PC-9 (cell line): ENCODE results near the gene UHRF1. TPM values are rescaled to one million over a fixed set of nuclear protein-coding genes. Genes with fewer than 3 reads are reported as not detected.

Experiments used
- BruUV-seq: library from RNA; stranded (reverse); fragments of 400-500 nt; replicated peaks from 2 replicates; lab custom pipeline; 2021; lab: Mats Ljungman, UMichigan
- CTCF ChIA-PET: fragments of 300-600 bp; sonication (Branson Sonifier 250); formaldehyde crosslinking; loops from one replicate; lab custom pipeline; 2022; ENCODE audit warnings: antibody characterized with exemption; lab: Charles Lee
- POLR2A ChIA-PET: fragments of 300-600 bp; sonication (Branson Sonifier 250); formaldehyde crosslinking; loops from one replicate; lab custom pipeline; 2022; ENCODE audit warnings: antibody characterized with exemption; ENCODE audit not compliant: unreplicated experiment; lab: Charles Lee
- DNase-seq, 2 experiments: peaks; one replicate each; pipeline versions ENCODE4 v3.0.0 to v3.0.0-alpha.2; 2015 to 2022; ENCODE audit warnings: mixed read lengths in 1 of 2
- H2AFZ ChIP-seq: fragments of 200-600 bp; sonication (generic); 2 replicates; pipeline ENCODE4 v1.8.1; 2017; ENCODE audit warnings: antibody characterized with exemption
- H3F3A ChIP-seq: fragments of 200-600 bp; sonication (generic); 2 replicates; pipeline ENCODE4 v1.8.1; 2017; ENCODE audit warnings: antibody characterized with exemption, mild to moderate bottlenecking, low read depth; ENCODE audit not compliant: insufficient read depth
- H3K27ac ChIP-seq: fragments of 200-600 bp; sonication (generic); 2 replicates; pipeline ENCODE4 v1.6.1; 2016; ENCODE audit warnings: mixed run types
- H3K27me3 ChIP-seq: fragments of 200-600 bp; sonication (generic); 2 replicates; pipeline ENCODE4 v1.6.1; 2016; ENCODE audit warnings: low read depth, mixed run types; ENCODE audit not compliant: insufficient read depth
- H3K36me3 ChIP-seq: fragments of 200-600 bp; sonication (generic); 2 replicates; pipeline ENCODE4 v1.6.1; 2016; ENCODE audit warnings: low read depth, mixed run types
- H3K4me1 ChIP-seq: fragments of 200-600 bp; sonication (generic); replicated peaks from 2 replicates; pipeline ENCODE4 v1.6.1; 2016; ENCODE audit warnings: mixed run types; ENCODE audit not compliant: insufficient read depth
- H3K4me2 ChIP-seq: fragments of 200-600 bp; sonication (generic); 2 replicates; pipeline ENCODE4 v1.6.1; 2017; ENCODE audit warnings: mixed run types
- H3K4me3 ChIP-seq: fragments of 200-600 bp; sonication (generic); 2 replicates; pipeline ENCODE4 v1.6.1; 2016; ENCODE audit warnings: mixed run types
- H3K79me2 ChIP-seq: fragments of 200-600 bp; sonication (generic); 2 replicates; pipeline ENCODE4 v1.6.1; 2017; ENCODE audit warnings: low read depth, mixed run types
- H3K9me2 ChIP-seq: fragments of 200-600 bp; sonication (generic); 2 replicates; pipeline ENCODE4 v1.8.1; 2017; ENCODE audit warnings: mild to moderate bottlenecking; ENCODE audit not compliant: insufficient read depth
- H3K9me3 ChIP-seq: fragments of 200-600 bp; sonication (generic); 2 replicates; pipeline ENCODE4 v1.8.1; 2016; ENCODE audit warnings: low read depth; ENCODE audit not compliant: insufficient read depth
- H4K20me1 ChIP-seq: fragments of 200-600 bp; sonication (generic); 2 replicates; pipeline ENCODE4 v1.8.1; 2017; ENCODE audit not compliant: insufficient read depth
- EZH2 ChIP-seq: fragments of 200-600 bp; sonication (generic); IDR thresholded peaks from 2 replicates; pipeline ENCODE4 v1.8.0; 2017; ENCODE audit warnings: antibody characterized with exemption, low read depth
- intact Hi-C: fragments of 100-400 bp; cut with micrococcal nuclease; formaldehyde crosslinking; loops from one replicate; pipeline ENCODE4 v1.10.0; 2022; ENCODE audit not compliant: unreplicated experiment
- total RNA-seq: library from RNA; stranded (reverse); gene quantifications from 2 replicates; pipeline ENCODE4 v1.2.3, GENCODE V29; 2021
- TF ChIP-seq, protein P1 (sequence below): fragments of 200-600 bp; sonication (generic); conservative IDR thresholded peaks from 2 replicates; pipeline ENCODE4 v1.6.1; 2017; ENCODE audit warnings: mixed run types, antibody characterized with exemption, mild to moderate bottlenecking, moderate library complexity

The UHRF1 gene
- total RNA-seq, 1 experiment from 2014 or later, result 61.4 TPM

DNA sequence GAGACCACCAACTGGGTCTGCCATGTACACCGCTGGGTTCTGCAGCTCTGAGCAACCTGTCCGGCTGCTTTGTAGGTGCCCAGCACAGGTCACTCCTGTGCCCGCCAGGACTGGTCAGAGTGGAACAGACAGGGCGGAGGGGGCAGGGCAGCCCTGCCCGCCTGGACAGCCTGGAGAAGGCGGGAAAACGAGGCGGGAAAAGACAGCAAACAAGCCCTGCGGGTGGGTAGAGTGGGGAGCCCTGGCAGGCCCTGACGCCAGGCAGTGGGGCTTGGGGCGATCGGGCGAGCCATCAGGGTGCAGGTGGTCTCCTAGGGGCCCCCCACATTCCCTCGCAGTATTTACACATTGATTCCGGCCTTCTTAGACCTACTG, 533 bp upstream of the UHRF1 start:
- no peaks in the 10 kb centered on the region for H3K27me3 ChIP-seq
- H3K4me1 ChIP-seq, result peaks cover 28% of the 10 kb centered on the region
- H3K4me2 ChIP-seq, result peak overlapping the region; percentile 89
- ChIA-PET CTCF (interaction anchor here (0.6 kb wide), 1 partner anchor 38 kb away, joined by 3 read pairs; no protein-coding TSS in a partner anchor), POLR2A (no interaction called here)
- TF ChIP-seq EZH2, result no peak
- TF ChIP-seq, protein P1, sequence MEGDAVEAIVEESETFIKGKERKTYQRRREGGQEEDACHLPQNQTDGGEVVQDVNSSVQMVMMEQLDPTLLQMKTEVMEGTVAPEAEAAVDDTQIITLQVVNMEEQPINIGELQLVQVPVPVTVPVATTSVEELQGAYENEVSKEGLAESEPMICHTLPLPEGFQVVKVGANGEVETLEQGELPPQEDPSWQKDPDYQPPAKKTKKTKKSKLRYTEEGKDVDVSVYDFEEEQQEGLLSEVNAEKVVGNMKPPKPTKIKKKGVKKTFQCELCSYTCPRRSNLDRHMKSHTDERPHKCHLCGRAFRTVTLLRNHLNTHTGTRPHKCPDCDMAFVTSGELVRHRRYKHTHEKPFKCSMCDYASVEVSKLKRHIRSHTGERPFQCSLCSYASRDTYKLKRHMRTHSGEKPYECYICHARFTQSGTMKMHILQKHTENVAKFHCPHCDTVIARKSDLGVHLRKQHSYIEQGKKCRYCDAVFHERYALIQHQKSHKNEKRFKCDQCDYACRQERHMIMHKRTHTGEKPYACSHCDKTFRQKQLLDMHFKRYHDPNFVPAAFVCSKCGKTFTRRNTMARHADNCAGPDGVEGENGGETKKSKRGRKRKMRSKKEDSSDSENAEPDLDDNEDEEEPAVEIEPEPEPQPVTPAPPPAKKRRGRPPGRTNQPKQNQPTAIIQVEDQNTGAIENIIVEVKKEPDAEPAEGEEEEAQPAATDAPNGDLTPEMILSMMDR, result no peak
- BruUV-seq, result no TSS peak
- DNase-seq, result peak in 1 of 2 experiments; percentile 26
- peaks cover 29% of the 10 kb centered on the region for H3K79me2 ChIP-seq
- H2AFZ ChIP-seq, result no peak overlapping the region
- peak overlapping the region; percentile 55; the same call in 1 of the 2 replicates for H3K4me3 ChIP-seq
- no peaks in the 10 kb centered on the region for H3K9me3 ChIP-seq
- H3K36me3 ChIP-seq, result 0 out of 2 replicates have a peak, but pooled peaks cover 3% of the 10 kb centered on the region
- peaks cover 24% of the 10 kb centered on the region for H3F3A ChIP-seq
- no peaks in the 10 kb centered on the region for H3K9me2 ChIP-seq
- intact Hi-C loops, result no loop called here
- H3K27ac ChIP-seq, result no peak overlapping the region
- H4K20me1 ChIP-seq, result no peaks in the 10 kb centered on the region

DNA sequence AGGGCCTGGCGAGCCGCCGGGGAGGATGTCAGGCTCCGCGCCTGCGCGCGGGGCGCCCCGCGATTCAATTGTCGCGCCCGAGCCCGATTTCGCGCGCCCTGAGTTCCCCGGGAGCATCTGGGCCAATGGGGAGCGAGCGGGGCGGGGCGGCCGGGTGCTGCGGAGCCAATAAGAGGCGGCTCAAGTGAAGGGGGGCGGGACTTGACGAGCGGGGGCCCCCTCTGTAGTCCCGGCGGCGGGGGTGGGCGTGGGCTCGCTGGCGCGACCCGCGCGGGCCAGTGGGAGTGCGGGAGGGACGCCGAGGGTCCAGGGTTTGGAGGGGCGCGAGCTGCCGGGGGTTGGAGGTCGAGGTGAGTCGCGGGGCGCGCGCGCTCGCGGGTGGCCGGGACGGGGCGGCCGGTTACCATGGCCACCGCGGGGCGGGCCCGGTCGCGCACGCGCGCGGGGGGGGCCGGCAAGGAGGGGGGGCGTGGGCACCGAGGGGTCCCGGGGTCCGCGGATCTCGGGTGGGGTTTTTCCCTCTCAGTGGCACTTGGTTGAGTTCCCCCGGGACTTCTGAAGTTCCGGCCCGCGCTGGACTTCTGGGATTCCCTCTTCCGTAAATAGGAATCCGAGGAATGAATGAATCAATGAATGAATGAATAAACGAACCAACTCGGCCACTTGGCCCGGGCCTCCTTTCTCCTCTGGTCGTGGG, 744 bp downstream of the UHRF1 start:
- POLR2A ChIA-PET, result no interaction called here
- H3K4me1 ChIP-seq, result peaks cover 41% of the 10 kb centered on the region

DNA sequence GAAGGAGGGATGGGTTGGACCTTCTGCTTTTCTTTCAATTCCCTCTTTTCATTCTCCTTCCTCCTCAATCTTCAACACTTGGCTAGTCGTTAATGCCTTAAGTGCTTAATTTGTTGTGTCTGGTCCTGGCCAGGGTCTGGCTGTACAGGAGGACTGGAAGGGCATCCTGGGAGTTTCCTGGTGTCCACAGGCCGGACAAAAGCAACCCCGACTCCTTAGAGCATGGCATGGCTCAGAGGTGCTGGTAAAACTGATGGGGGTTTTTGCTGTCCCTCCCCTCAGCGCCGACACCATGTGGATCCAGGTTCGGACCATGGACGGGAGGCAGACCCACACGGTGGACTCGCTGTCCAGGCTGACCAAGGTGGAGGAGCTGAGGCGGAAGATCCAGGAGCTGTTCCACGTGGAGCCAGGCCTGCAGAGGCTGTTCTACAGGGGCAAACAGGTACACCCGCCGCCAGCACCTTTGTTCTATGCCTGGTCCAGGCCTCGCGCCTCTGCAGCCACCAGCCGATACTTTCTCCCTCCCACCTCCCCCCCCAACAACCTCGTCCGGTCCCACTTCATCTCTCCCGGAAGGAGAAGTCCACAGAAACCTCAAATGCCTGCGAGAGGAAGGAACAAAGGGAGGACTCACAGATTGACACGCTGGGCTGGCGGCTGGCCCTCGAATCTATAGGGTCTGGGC, 1.4 kb downstream of the UHRF1 start:
- Histone ChIP-seq H3K27me3 (no peaks in the 10 kb centered on the region), H3K36me3 (0 out of 2 replicates have a peak, but pooled peaks cover 3% of the 10 kb centered on the region), H3K9me2 (no peaks in the 10 kb centered on the region), H3K4me2 (peak overlapping the region; percentile 89), H3K4me3 (peak overlapping the region; percentile 55), H2AFZ (peak overlapping the region; percentile 66), H3K79me2 (peaks cover 39% of the 10 kb centered on the region), H3K9me3 (no peaks in the 10 kb centered on the region), H4K20me1 (no peaks in the 10 kb centered on the region), H3F3A (peaks cover 44% of the 10 kb centered on the region), H3K27ac (peak overlapping the region; percentile 84), H3K4me1 (peaks cover 45% of the 10 kb centered on the region)
- TSS peak; percentile 35 for BruUV-seq
- intact Hi-C loops, result loop anchor here (1.0 to 10.0 kb wide), 4 partner anchors 38 to 196 kb away; no protein-coding TSS in a partner anchor
- ChIA-PET CTCF (interaction anchor here (0.7 to 2.0 kb wide), 4 partner anchors 38 to 101 kb away, joined by 3 to 27 read pairs (median 12); no protein-coding TSS in a partner anchor), POLR2A (interaction anchor here (0.5 to 0.6 kb wide), 2 partner anchors 48 to 78 kb away, joined by 5 read pairs; no protein-coding TSS in a partner anchor)
- DNase-seq, result peak; percentile 25 to 37
- TF ChIP-seq EZH2, result no peak
- TF ChIP-seq, protein P1, result no peak

More for the DNA sequence above, 744 bp downstream of the UHRF1 start:
- H3K9me3 ChIP-seq, result no peaks in the 10 kb centered on the region
- no peak for TF ChIP-seq EZH2
- H3K4me3 ChIP-seq, result peak overlapping the region; percentile 55
- peak; percentile 72 to 85 for DNase-seq
- no TSS peak for BruUV-seq
- H3K9me2 ChIP-seq, result no peaks in the 10 kb centered on the region
- no peaks in the 10 kb centered on the region for H3K27me3 ChIP-seq
- intact Hi-C loops, result loop anchor here (5.0 to 10.0 kb wide), 2 partner anchors 62 to 195 kb away; no protein-coding TSS in a partner anchor
- H2AFZ ChIP-seq, result peak overlapping the region; percentile 74
- H3K79me2 ChIP-seq, result peaks cover 36% of the 10 kb centered on the region
- H3F3A ChIP-seq, result peaks cover 37% of the 10 kb centered on the region
- no peaks in the 10 kb centered on the region for H4K20me1 ChIP-seq
- CTCF ChIA-PET, result no interaction called here
- peak overlapping the region; percentile 84 for H3K27ac ChIP-seq
- H3K36me3 ChIP-seq, result 0 out of 2 replicates have a peak, but pooled peaks cover 3% of the 10 kb centered on the region
- H3K4me2 ChIP-seq, result peak overlapping the region; percentile 89
